HL-60/S4 treated with retinoic acid at 250 ng/mL for 4 days and 3 days (cell line): ENCODE measurements around the gene FXYD3.
"Not testable (repeated sequence)": the region's sequence is repeated elsewhere in the genome, so short reads cannot be mapped to it uniquely, and the experiment has no call there.

ENCODE experiments used
- in situ Hi-C: fragments of 300-500 bp; cut with MboI; formaldehyde crosslinking; loops from 2 replicates; pipeline ENCODE4 v1.7.0; 2022; ENCODE audit warnings: low sequenced_read_pairs

The FXYD3 gene

DNA sequence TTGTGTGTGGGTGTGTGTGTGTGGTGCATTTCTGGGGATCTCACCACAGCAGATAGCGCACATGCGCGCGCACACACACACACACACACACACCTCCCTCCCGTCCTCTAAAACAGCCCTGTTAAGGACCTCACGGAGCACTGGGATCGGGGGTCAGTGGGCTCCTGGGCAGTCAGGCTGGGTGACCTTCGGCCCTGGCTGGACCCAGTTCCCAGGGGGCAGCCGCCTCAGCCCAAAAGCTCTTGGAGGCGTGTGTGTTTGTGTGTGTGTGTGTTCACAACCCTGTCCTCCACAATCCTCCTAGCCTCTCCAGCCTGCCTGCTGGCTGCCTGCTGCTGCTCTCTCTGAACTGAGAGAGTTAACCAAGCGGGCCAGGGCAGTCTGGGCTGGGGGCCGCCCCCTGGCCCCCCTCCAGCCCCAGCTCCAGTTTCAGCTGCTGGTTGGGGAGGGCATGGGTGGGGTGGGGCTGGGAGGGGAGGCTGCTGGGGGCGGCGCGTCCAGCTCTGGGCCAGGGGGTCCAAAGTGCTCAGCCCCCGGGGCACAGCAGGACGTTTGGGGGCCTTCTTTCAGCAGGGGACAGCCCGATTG is 22.8 kb downstream of the FXYD3 start, which contains the start of gene FXYD1:
FXYD1 (plus strand) TSS at position 520 of the 588 bp plus-strand sequence. CDS start 1,256 bp downstream, outside the sequence.
- in situ Hi-C loops: no loop called here

DNA sequence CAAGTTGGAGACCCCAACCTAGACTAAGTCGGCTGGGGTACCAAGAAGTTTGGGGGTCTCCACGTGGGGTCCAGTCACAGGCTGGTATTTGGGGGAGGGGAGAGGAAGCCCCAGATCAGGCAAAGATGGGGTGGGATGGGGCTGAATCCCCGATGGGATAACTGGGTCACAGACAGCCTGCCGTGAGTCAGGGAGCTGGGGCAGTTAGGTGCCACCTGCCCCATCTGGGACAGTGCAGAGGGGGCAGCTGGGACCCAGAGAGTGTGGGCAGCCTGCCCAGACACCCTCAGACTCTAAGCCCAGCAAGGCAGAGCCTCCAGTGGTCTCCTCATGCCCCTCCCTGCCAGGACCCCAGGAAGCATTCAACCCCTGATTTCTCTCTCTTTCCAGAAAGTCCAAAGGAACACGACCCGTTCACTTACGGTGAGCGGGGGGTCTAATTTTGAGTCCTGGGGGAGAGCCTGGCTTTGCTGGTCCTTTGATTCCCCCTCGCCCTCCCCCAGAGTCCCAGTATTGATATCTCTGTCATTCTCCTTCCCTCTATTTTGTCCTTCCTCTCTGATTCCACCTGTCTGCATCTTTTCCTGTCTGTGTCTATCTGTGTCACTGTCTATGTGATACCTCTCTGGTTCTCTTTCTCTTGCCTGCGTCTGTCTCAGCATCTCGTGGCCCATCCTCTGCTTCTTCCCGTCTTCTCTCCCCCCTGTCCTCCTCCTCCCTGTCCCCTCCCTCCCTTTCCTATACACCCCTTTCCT is 24.8 kb downstream of the FXYD3 start:
- in situ Hi-C loops: no loop called here

DNA sequence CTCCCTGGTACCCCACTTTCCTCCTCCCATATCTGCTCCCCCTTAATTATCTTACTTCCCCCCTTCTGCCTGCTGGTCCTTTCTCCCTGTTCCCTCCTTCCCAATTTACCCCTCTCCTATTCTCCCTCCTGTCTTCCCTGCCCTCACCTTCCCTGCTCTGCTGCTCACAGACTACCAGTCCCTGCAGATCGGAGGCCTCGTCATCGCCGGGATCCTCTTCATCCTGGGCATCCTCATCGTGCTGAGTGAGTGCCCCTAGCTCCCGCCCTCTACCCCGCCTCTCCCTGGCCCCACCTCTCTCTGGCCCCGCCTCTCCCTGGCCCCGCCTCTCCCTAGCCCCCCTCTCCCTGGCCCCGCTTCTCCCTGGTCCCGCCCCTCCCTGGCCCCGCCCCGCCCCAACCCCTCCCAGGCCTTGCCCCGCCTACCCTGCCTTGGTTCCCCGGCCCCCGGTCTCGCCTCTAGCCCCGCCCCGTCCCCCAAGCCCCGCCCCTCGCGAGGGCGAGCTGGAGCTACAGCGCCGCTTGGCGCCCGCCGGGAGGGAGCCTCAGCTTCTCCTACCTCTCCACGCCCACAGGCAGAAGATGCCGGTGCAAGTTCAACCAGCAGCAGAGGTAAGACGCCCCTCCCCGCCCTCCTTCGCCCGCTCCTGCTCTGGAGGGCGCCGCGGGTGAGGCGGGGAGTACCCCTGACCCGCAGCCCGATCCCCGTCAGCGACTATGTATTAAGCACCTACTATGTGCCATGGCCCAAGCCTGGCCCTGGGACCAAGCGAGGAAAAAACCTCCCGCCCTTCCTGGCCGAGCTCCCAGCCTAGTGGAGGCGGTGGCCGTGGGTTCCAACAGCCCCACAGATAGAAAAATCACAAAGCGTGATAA is 25.6 kb downstream of the FXYD3 start:
- in situ Hi-C loops: no loop called here

DNA sequence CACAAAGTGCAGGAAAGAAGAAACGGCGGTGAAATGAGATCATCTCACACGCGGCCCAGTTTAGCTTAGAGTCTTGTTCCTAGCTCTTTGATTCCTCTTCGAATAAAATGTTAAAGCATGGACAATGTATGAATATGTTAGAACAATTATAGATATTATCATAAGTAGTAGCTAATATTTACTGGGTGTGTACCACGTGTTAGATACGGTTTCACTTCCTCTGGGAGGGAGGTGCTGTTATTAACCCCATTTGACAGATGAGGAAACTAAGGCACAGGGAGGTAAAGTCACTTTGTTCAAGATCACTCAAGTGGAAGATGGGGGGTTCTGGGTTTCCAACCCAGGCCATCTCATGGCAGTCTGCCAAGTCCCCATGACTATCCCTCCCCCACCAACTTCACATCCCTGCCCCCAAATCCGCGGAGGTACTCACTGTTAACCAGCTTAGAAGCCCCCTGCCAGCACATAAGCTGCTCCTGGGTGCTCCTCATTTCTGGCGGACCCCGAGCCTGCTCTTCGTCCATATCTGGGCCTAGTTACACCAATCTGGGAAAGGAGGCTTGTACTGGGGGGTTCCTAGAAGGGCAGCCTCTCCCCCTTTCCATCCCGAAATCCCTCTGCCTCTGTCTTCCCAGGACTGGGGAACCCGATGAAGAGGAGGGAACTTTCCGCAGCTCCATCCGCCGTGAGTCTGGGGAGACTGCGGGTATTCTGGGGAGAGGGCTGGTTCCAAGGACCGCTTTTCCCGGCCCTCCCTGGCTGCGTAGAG is 26.4 kb downstream of the FXYD3 start:
- in situ Hi-C loops: no loop called here

DNA sequence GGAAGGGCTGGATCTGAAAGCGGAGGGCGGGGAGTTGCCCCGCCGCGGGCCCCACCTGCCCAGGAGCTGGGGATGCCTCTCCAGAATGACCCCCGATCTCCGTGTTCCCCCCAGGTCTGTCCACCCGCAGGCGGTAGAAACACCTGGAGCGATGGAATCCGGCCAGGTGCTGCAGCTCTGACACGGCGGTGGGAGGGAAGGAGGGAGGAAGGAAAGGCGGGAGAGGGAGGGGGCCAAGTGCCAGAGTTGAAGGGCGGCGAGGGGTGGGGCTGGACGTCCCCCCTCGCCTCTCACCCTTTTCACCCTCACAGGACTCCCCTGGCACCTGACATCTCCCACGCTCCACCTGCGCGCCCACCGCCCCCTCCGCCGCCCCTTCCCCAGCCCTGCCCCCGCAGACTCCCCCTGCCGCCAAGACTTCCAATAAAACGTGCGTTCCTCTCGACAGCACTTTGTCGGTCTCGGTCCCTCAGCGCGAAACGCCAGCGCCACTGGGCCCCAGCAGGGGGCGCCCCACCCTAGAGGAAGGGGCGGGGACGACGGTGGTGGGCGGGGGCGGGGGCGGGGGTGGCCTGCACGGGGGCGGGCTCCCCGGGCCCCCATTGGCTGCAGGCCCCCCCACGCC is 27.1 kb downstream of the FXYD3 start:
- in situ Hi-C loops: no loop called here

DNA sequence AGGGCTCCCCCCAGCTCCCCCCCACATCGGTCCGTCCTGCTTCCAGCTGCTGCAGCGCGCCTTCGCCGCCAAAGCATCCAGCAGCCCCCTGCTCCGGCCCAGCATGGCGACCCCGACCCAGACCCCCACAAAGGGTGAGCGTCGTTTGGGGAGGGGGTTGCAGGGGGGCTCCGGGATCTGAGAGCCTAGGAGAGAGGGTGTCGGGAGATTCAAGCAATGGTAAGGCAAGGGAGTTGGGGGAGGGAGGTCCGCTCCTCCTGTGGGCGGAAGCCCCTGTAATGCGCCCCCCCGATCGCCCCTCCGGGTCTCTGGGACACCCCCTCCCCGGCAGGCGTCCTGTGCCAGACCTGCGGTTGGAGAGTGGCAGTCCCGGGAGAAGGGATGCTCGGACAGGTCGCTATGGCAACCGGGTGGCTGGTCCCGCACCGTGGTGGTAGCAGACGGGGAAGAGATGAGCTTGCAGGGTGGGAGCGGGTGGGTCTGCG is 27.6 kb downstream of the FXYD3 start, which contains the start of gene FXYD7:
FXYD7 (plus strand) TSS at position 25 of the 485 bp plus-strand sequence; CDS start at position 104, 79 bp downstream.
- in situ Hi-C loops: no loop called here

DNA sequence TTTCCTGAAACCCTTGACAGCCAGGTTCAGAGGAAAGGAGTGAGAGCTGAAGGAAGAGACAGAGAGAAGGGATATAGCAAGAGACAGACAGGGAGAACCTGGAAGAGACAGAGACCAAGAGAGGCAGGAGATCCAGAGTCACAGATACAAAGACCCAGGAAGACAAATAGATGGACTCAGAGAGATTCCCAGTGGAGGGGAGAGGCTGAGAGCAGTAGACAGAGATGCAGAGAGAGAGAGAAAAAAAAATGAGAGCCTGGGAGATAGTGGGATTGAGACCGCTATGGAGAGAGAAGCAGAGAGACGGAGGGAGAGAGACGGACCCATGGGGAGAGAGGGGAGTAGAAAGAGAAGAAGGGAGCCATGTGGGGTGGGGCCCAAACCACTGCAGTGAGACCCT is 28.2 kb downstream of the FXYD3 start:
- in situ Hi-C loops: no loop called here

DNA sequence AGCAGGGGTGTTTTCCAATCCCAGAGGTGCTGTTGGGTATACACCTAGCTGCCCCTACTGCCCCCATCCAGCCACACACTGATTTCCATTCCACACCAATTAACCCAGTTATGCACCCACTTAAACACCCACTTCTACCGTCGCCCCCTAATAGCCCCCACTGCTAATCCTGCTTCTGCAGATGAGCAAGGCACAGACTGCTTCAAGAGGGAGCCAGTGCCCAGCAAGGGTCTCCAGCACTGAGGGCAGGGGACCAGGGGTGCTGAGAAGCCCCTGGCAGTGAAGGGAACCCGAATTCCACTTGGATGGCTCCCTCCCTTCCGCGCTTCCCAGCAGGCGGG is 28.6 kb downstream of the FXYD3 start:
- in situ Hi-C loops: no loop called here

DNA sequence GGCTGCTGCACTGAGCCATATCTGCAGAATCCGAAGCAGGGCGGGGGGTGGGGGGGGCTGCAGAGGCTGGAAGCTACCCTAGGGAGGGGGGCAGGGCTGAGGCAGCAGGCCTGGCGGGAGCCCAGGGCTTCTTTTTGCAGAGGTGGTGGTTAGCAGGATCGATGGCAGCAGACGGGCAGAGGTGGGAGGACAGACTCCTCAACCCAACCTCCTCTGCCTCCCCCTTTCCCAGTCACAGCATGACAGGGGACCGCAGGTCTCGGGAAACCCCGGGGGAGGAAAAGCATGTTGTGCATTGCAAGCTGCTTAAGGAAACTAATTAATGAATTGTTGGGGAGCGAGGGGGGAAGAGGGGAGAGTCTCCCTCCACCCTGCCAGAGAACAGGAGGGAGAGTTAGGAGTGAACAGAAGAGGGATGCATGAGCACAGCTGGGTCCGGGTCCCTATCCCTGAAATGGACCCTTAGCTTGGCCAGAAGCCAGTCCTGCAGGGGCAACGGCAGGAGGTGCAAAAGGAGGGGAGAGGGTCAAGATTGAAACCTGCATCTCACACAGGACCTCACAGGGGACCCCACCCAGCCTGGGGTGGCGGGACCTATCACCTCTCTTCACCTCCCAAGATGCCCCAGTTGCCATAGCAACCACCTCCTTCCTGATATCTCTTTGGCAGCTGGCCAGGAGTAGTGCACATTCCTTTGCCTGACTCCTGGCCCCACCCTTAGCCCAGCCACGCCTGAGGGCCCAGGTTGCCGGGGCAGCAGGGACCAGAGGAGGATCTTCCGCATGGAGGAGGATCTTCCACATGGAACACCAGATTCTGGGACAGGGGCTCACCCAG is 29.2 kb downstream of the FXYD3 start:
- in situ Hi-C loops: no loop called here

DNA sequence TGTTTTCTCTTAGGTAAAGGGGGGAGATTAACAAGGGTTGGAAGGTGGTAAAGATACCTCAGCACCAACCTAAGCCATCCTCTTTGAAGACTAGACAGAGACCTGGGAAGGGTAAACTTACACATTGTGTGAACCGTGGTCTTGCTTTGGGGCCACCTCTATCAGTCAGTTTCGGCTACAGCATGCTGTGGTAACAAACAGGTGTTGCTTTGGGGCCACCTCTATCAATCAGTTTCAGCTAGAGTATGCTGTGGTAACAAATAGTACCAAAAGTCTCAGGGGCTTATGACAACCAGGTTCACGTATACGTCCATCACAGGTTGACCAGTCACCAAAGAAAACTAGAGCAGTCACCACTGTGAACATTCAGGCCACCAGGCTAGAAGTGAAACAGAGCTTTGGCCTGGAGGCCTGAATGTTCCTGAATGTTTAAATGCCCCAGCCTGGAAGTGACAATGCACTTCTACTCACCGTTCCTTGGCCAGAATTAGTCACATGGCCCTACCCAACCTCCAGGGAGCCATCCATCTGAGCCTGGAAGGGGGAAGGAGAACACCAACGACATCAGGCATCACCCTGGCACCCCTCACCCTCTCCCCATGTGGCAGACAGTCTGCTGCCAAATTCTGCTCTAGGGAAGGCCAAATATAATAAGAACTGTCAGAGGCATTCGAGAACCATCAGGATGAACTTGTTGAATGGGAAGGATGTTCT is 31.3 kb downstream of the FXYD3 start:
- in situ Hi-C loops: no loop called here

DNA sequence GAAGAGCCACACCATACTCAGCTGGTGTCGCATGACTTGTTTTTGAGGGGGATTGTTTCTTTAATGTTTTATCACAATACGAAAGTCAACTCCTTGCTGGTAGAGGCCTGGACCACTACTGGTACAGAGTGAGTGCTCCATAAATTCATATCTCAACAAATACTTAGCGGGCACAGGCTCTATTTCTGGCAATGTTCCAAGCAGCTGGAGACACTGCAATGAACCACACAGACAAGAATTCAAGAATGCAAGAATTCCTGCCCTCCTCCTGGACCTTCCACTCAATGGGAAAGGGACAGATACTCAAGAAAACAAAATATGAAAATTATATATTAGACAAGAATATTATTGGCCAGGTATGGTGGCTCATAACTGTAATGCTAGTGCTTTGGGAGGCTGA is 33.8 kb downstream of the FXYD3 start:
- in situ Hi-C loops: no loop called here

DNA sequence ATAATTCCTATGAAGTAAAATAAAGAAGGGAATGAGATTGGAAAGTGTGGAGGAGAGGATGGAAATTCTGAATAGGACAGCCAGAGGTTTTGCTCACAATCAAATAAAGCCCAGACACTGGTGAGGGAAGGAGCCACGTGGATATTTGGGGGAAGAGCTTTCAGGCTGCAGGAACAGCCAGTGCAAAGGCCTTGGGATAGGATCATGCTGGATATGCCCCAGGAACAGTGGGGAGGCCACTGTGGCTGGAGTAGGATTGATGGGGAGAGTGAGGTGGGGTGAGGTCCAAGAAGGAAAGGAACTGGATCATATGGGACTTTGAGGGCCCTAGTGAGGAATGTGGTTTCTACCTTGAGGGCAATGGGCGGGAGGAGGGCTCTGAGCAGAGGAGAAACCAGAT is 34.8 kb downstream of the FXYD3 start:
- in situ Hi-C loops: no loop called here

DNA sequence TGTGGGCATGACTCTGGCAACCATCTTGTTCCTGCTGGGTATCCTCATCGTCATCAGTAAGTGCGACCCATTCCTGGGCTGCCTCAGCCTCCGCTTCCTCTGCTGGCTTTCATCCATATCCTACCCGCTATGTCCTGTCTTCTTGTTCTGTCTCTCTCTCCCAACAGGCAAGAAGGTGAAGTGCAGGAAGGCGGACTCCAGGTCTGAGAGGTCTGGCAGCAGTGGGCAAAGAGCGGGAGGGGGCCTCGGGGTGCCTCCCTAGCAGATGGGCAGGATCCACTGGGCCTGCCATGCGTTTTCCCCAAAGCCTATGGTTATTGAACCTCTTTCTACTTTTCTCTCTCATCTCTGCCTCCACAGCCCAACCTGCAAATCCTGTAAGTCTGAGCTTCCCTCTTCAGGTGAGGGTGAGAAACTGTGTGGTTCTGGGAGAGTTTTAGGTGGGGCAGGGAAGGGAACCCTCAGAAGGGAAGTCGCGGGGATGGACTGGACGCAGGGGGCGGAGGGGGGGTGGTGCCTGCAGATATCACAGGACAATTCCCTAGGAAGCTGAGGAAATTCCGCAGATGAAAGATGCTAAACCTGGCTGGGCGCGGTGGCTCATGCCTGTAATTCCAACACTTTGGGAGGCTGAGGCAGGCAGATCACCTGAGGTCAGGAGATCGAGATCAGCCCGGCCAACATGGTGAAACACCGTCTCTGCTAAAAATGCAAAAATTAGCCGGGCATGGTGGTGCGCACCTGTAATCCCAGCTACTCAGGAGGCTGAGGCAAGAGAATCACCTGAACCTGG is 35.8 kb downstream of the FXYD3 start:
- in situ Hi-C loops: no loop called here

DNA sequence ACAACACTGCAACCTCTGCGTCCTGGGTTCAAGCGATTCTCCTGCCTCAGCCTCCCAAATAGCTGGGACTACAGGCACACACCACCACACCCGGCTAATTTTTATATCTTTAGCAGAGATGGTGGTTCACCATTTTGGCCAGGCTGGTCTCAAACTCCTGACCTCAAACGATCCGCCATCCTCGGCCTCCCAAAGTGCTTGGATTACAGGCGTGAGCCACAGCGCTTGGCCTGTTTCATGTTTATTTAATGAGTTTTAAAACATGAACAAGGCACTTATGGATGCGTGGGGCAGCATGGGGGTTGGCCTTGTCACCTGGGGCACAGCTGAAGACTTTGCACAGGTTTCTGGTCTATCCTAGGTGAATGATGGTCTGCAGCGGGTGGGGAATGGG is 37.5 kb downstream of the FXYD3 start:
- in situ Hi-C loops: not testable (repeated sequence)

DNA sequence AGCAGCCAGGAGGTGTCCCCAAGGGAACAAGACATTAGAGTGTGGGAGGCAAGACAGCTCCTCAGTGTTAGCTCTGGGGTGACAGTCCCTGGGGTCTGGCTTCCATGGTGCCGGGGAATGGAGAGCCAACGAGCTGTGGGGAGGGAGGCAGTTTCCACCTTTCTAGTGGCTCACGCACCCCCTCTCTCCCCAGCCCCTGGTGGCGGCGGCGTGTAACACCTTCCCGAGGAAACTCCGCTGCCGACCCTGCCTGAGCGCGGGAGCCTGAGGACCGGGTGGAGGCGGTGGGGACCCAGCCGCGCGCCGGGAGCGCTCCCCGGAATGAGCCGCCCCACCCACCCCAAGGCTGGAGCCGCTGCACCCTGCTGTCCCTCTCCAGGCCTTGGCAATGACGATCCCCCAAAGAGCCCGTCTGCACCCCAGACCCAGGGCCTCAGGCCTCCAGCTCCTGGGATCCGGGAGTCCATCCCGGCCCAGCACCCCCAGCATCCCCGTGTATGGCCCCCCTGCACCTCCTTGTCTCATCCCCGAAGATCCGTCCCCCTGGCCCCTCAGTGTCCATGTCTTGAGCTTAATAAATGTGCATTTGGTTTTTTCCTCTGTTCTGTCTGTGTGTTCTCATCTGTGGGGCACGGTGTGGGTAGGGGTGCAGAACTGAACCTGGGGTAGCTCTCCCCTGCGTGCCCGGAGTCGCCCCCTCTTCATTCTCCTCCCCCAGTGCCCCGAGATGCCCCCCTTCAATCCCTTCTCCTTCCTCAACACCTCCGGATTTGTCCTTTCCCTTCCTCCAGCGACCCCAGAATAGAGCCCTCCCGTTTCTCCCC is 38.3 kb downstream of the FXYD3 start:
- in situ Hi-C loops: no loop called here

DNA sequence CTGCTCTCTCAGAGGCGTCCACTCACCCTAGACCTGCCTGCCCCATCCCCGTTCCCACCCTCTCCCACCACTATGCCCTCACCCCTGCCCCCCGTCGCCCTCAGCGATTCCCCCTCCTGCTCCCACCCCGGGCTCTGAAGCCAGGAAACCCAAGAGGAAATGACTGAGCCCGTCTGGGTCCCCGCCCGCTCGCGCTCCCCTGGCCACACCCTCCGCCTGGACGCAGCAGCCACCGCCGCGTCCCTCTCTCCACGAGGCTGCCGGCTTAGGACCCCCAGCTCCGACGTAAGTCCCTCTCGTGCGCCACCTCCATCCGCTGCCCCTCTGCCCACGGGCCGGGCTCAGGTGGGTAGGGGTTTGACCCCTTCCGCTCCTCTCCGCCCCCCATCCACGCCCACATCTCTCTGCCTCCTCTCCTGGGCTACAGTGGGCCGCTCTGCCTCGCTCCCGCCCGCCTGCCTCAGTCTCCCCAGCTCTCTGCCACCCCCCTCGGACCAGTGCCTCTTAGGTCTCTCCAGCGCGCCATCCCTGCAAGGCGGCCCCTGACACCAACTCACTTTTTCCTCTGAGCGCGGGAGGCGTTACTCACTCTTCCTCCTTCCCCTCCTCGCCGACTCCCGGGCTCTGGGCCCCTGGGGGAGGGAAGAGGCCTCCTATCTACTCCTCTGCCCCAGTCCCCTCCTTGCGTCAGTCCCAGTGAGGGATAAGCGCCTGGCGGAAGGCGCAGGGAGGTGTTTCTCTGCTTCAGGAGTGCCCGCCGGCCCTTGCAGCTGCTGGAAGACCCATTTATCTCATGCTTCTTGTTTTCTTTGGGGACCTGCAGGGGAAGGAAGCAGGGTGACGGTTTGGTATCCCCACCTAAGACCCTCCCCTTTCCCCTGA is 39.1 kb downstream of the FXYD3 start, which contains the start of gene FXYD5:
FXYD5 (plus strand) TSS at position 211 of the 882 bp plus-strand sequence. CDS start 816 bp downstream, outside the sequence.
- in situ Hi-C loops: no loop called here
